Activated T-helper 9 cell treated with anti-CD3 and anti-CD28 coated beads, Interleukin-2, amount 50 U/mL, for 16 hours (primary cell): Measurements from ENCODE around the gene HSPB3.
"Not testable (repeated sequence)": the region's sequence is repeated elsewhere in the genome, so short reads cannot be mapped to it uniquely, and the experiment has no call there.

Experiments used
- DNase-seq: peaks from one replicate; pipeline ENCODE4 v3.0.0-alpha.2; 2020; ENCODE audit warnings: low read depth

The HSPB3 gene

GRCh38 chr5:54457094-54457862 lies 1.8 kb downstream of the HSPB3 start:
- no peak for DNase-seq

GRCh38 chr5:54458221-54458620 lies 2.7 kb downstream of the HSPB3 start:
- DNase-seq: no peak

- DNase-seq: no peak
Observed at GRCh38 chr5:54460181-54460919, 4.9 kb downstream of the HSPB3 start.

- DNase-seq: no peak
Observed at GRCh38 chr5:54462281-54462680, 6.8 kb downstream of the HSPB3 start.

- DNase-seq: no peak
Observed at GRCh38 chr5:54463713-54464112, 8.2 kb downstream of the HSPB3 start.

GRCh38 chr5:54469622-54470021 lies 14.1 kb downstream of the HSPB3 start:
- DNase-seq: no peak

GRCh38 chr5:54470128-54470527 lies 14.6 kb downstream of the HSPB3 start:
- DNase-seq: no peak

GRCh38 chr5:54470677-54471076 lies 15.2 kb downstream of the HSPB3 start:
- no peak for DNase-seq

GRCh38 chr5:54471398-54471797 lies 15.9 kb downstream of the HSPB3 start:
- no peak for DNase-seq

- no peak for DNase-seq
Observed at GRCh38 chr5:54476682-54477081, 21.2 kb downstream of the HSPB3 start.

- DNase-seq: no peak
Observed at GRCh38 chr5:54477941-54478478, 22.5 kb downstream of the HSPB3 start.

GRCh38 chr5:54480296-54480695 lies 24.8 kb downstream of the HSPB3 start:
- DNase-seq: no peak

GRCh38 chr5:54484219-54484894 lies 28.9 kb downstream of the HSPB3 start:
- DNase-seq: no peak

- DNase-seq: not testable (repeated sequence)
Observed at GRCh38 chr5:54485659-54486058, 30.2 kb downstream of the HSPB3 start.

- DNase-seq: not testable (repeated sequence)
Observed at GRCh38 chr5:54489648-54489979, 34.1 kb downstream of the HSPB3 start.

GRCh38 chr5:54491326-54491725 lies 35.8 kb downstream of the HSPB3 start:
- no peak for DNase-seq

- no peak for DNase-seq
Observed at GRCh38 chr5:54492178-54492577, 36.7 kb downstream of the HSPB3 start.

- no peak for DNase-seq
Observed at GRCh38 chr5:54495027-54495426, 39.5 kb downstream of the HSPB3 start.
